Neural cell (in vitro differentiated cells): ENCODE data around the gene S100A12. TPM values are rescaled to one million over a fixed set of nuclear protein-coding genes. Genes with fewer than 3 reads are reported as not detected.

Experiments
- H2AFZ ChIP-seq: fragments of 200-600, 300-800 bp; sonication (generic), shearing (Covaris generic); 2 replicates; pipeline ENCODE4 v1.6.0; 2014; ENCODE audit warnings: low read depth, mild to moderate bottlenecking, antibody characterized with exemption, low read length, moderate library complexity
- H3F3A ChIP-seq: fragments of 200-600 bp; shearing (Covaris generic); 2 replicates; pipeline ENCODE4 v1.6.1; 2016; ENCODE audit warnings: mild to moderate bottlenecking, moderate library complexity, mixed read lengths, antibody characterized with exemption, low read length; ENCODE audit not compliant: insufficient read depth, poor library complexity, severe bottlenecking
- H3K27ac ChIP-seq: fragments of 200-600, 300-800 bp; sonication (generic), shearing (Covaris generic); 2 replicates; pipeline ENCODE4 v1.5.1; 2014; ENCODE audit warnings: mild to moderate bottlenecking, low read length, moderate library complexity
- H3K27me3 ChIP-seq: fragments of 300-800, 200-600 bp; sonication (generic), shearing (Covaris generic); 2 replicates; pipeline ENCODE4 v1.6.0; 2014; ENCODE audit warnings: mild to moderate bottlenecking, low read depth, low read length, moderate library complexity; ENCODE audit not compliant: insufficient read depth
- H3K36me3 ChIP-seq: fragments of 300-800, 200-600 bp; sonication (generic), shearing (Covaris generic); 2 replicates; pipeline ENCODE4 v1.5.1; 2014; ENCODE audit warnings: mild to moderate bottlenecking, antibody characterized with exemption, low read length, moderate library complexity; ENCODE audit not compliant: insufficient read depth
- H3K4me2 ChIP-seq: fragments of 300-800, 200-600 bp; sonication (generic), shearing (Covaris generic); 2 replicates; pipeline ENCODE4 v1.6.0; 2014; ENCODE audit warnings: mild to moderate bottlenecking, low read length
- H3K4me3 ChIP-seq: fragments of 300-800, 200-600 bp; sonication (generic), shearing (Covaris generic); 2 replicates; pipeline ENCODE4 v1.5.1; 2014; ENCODE audit warnings: mild to moderate bottlenecking, low read length, moderate library complexity
- H3K79me2 ChIP-seq: fragments of 200-600 bp; shearing (Covaris generic); replicated peaks from 2 replicates; pipeline ENCODE4 v1.6.0; 2014; ENCODE audit warnings: mild to moderate bottlenecking, low read length, moderate library complexity; ENCODE audit not compliant: insufficient read depth
- H3K9ac ChIP-seq: fragments of 300-800, 200-600 bp; sonication (generic), shearing (Covaris generic); 2 replicates; pipeline ENCODE4 v1.6.1; 2016; ENCODE audit warnings: mild to moderate bottlenecking, low read length, mixed read lengths
- H3K9me2 ChIP-seq: fragments of 200-600 bp; shearing (Covaris generic); 2 replicates; pipeline ENCODE4 v1.6.1; 2016; ENCODE audit warnings: mild to moderate bottlenecking, low read length, mixed read lengths; ENCODE audit not compliant: insufficient read depth
- H3K9me3 ChIP-seq: fragments of 200-600, 300-800 bp; sonication (generic), shearing (Covaris generic); 2 replicates; pipeline ENCODE4 v1.6.1; 2016; ENCODE audit warnings: mild to moderate bottlenecking, mixed run types, low read length, moderate library complexity, mixed read lengths
- H4K20me1 ChIP-seq: fragments of 200-600 bp; shearing (Covaris generic); 2 replicates; pipeline ENCODE4 v1.6.1; 2016; ENCODE audit warnings: mild to moderate bottlenecking, mixed run types; ENCODE audit not compliant: insufficient read depth
- CTCF ChIP-seq: fragments of 450-650 bp; IDR thresholded peaks from 2 replicates; pipeline ENCODE4 v1.5.1; 2014; ENCODE audit warnings: antibody characterized with exemption, mild to moderate bottlenecking, moderate library complexity; ENCODE audit not compliant: poor library complexity, severe bottlenecking
- EP300 ChIP-seq: fragments of 450-650 bp; conservative IDR thresholded peaks from 2 replicates; pipeline ENCODE4 v1.6.1; 2014; ENCODE audit warnings: antibody characterized with exemption, mild to moderate bottlenecking, moderate library complexity; ENCODE audit not compliant: poor library complexity, severe bottlenecking
- EZH2 ChIP-seq: fragments of 200-600, 300-800 bp; shearing (Covaris generic), sonication (generic); IDR thresholded peaks from 2 replicates; pipeline ENCODE4 v1.6.1; 2014; ENCODE audit warnings: antibody characterized with exemption, low read length, borderline replicate concordance, mild to moderate bottlenecking; ENCODE audit not compliant: insufficient read depth, poor library complexity, severe bottlenecking
- MXI1 ChIP-seq: fragments of 450-650 bp; conservative IDR thresholded peaks from 2 replicates; pipeline ENCODE4 v1.6.1; 2014; ENCODE audit warnings: antibody characterized with exemption, mild to moderate bottlenecking; ENCODE audit not compliant: poor library complexity, severe bottlenecking
- POLR2AphosphoS5 ChIP-seq: IDR thresholded peaks from 2 replicates; pipeline ENCODE4 v1.6.1; 2012
- RAD21 ChIP-seq: fragments of 450-650 bp; conservative IDR thresholded peaks from 2 replicates; pipeline ENCODE4 v1.6.1; 2014; ENCODE audit warnings: antibody characterized with exemption, mild to moderate bottlenecking, moderate library complexity
- REST ChIP-seq: IDR thresholded peaks from 2 replicates; pipeline ENCODE4 v1.6.1; 2012; ENCODE audit warnings: borderline replicate concordance
- SMC3 ChIP-seq: fragments of 450-650 bp; conservative IDR thresholded peaks from 2 replicates; pipeline ENCODE4 v1.6.1; 2014; ENCODE audit warnings: antibody characterized with exemption, mild to moderate bottlenecking, moderate library complexity; ENCODE audit not compliant: poor library complexity
- TAF1 ChIP-seq: IDR thresholded peaks from 2 replicates; pipeline ENCODE4 v1.6.1; 2012; ENCODE audit warnings: low read depth
- polyA plus RNA-seq: library from polyadenylated mRNA; depleted of rRNA; stranded (reverse); fragments of >200 nt; gene quantifications from 2 replicates; pipeline ENCODE4 v1.2.3, GENCODE V29; 2014

Gene S100A12
- polyA plus RNA-seq, 1 donor from 2014 or later, result not detected

GRCh38 chr1:153345187-153346076, 30.0 kb downstream of the S100A12 start:
- H3F3A ChIP-seq, result no peaks in the 10 kb centered on the region
- H3K9ac ChIP-seq, result no peak overlapping the region
- H3K27ac ChIP-seq, result no peak overlapping the region
- H4K20me1 ChIP-seq, result no peaks in the 10 kb centered on the region
- H2AFZ ChIP-seq, result no peak overlapping the region
- no peaks in the 10 kb centered on the region for H3K79me2 ChIP-seq
- H3K9me3 ChIP-seq, result no peaks in the 10 kb centered on the region
- no peak overlapping the region for H3K4me3 ChIP-seq
- H3K36me3 ChIP-seq, result no peaks in the 10 kb centered on the region
- H3K4me2 ChIP-seq, result no peak overlapping the region
- H3K9me2 ChIP-seq, result no peaks in the 10 kb centered on the region
- no peaks in the 10 kb centered on the region for H3K27me3 ChIP-seq
- TF ChIP-seq POLR2AphosphoS5 (no peak), SMC3 (no peak), EZH2 (no peak), RAD21 (no peak), TAF1 (no peak), REST (no peak), CTCF (no peak), EP300 (no peak), MXI1 (no peak)

- Histone ChIP-seq H3K4me2 (no peak overlapping the region), H3K27ac (no peak overlapping the region), H3K4me3 (no peak overlapping the region), H3K9ac (no peak overlapping the region), H3K9me3 (no peaks in the 10 kb centered on the region), H3K36me3 (no peaks in the 10 kb centered on the region), H2AFZ (no peak overlapping the region), H3K27me3 (no peaks in the 10 kb centered on the region), H3F3A (no peaks in the 10 kb centered on the region), H4K20me1 (no peaks in the 10 kb centered on the region), H3K79me2 (no peaks in the 10 kb centered on the region), H3K9me2 (no peaks in the 10 kb centered on the region)
- TF ChIP-seq SMC3 (no peak), TAF1 (no peak)
Measured at GRCh38 chr1:153344718-153345025, 30.7 kb downstream of the S100A12 start.
